Fibroblast of peridontal ligament (primary cell): ENCODE data around the gene MEGF9.
A peak's percentile ranks its signal among the peaks of the same experiment; 100 is the strongest.
"Not testable (repeated sequence)": the region's sequence is repeated elsewhere in the genome, so short reads cannot be mapped to it uniquely, and the experiment has no call there.

Experiments used
- DNase-seq: peaks from one replicate; pipeline ENCODE4 v3.0.0-alpha.2; 2010; ENCODE audit errors: extremely low read depth

The MEGF9 gene

GRCh38 chr9:120659209-120659608 lies 55.1 kb downstream of the MEGF9 start:
- no peak for DNase-seq

GRCh38 chr9:120655005-120655622 lies 59.2 kb downstream of the MEGF9 start:
- DNase-seq = peak; percentile 35

- peak; percentile 6 for DNase-seq
Observed at GRCh38 chr9:120654272-120654671, 60.0 kb downstream of the MEGF9 start.

GRCh38 chr9:120653762-120654161 lies 60.5 kb downstream of the MEGF9 start:
- DNase-seq = no peak

- no peak for DNase-seq
Observed at GRCh38 chr9:120652934-120653333, 61.3 kb downstream of the MEGF9 start.

GRCh38 chr9:120650352-120650751 lies 63.9 kb downstream of the MEGF9 start:
- DNase-seq = no peak

- DNase-seq = no peak
Observed at GRCh38 chr9:120648581-120649197, 65.6 kb downstream of the MEGF9 start.

GRCh38 chr9:120646948-120647347 lies 67.3 kb downstream of the MEGF9 start:
- DNase-seq = no peak

- no peak for DNase-seq
Observed at GRCh38 chr9:120645760-120646159, 68.5 kb downstream of the MEGF9 start.

GRCh38 chr9:120643061-120643460 lies 71.2 kb downstream of the MEGF9 start:
- no peak for DNase-seq

- DNase-seq = no peak
Observed at GRCh38 chr9:120642129-120642770, 72.0 kb downstream of the MEGF9 start.

- not testable (repeated sequence) for DNase-seq
Observed at GRCh38 chr9:120640874-120641273, 73.4 kb downstream of the MEGF9 start.

- DNase-seq = no peak
Observed at GRCh38 chr9:120640380-120640779, 73.9 kb downstream of the MEGF9 start.

- no peak for DNase-seq
Observed at GRCh38 chr9:120637919-120638318, 76.4 kb downstream of the MEGF9 start.

- DNase-seq = no peak
Observed at GRCh38 chr9:120636194-120636957, 77.9 kb downstream of the MEGF9 start.

GRCh38 chr9:120635011-120635410 lies 79.3 kb downstream of the MEGF9 start:
- DNase-seq = no peak

- DNase-seq = no peak
Observed at GRCh38 chr9:120630333-120630732, 83.9 kb downstream of the MEGF9 start.

- peak; percentile 23 for DNase-seq
Observed at GRCh38 chr9:120628925-120629497, 85.3 kb downstream of the MEGF9 start.

- DNase-seq = no peak
Observed at GRCh38 chr9:120628207-120628924, 85.9 kb downstream of the MEGF9 start.

GRCh38 chr9:120627073-120627472 lies 87.2 kb downstream of the MEGF9 start:
- no peak for DNase-seq

- no peak for DNase-seq
Observed at GRCh38 chr9:120626512-120626911, 87.8 kb downstream of the MEGF9 start.
